ENCODE results near the gene POLR3A. TPM values are rescaled to one million over a fixed set of nuclear protein-coding genes. Genes with fewer than 3 reads are reported as not detected.
A peak's percentile ranks its signal among the peaks of the same experiment; 100 is the strongest.
"Not testable (repeated sequence)": the region's sequence is repeated elsewhere in the genome, so short reads cannot be mapped to it uniquely, and the experiment has no call there.

Gene POLR3A
- total RNA-seq (9.4 TPM), polyA plus RNA-seq (5.6 TPM)
- long read RNA-seq, donor 1, partial matches to known transcripts: 810 of 986 reads
- long read RNA-seq, donor 1, other reads (novel, unspliced or antisense): 176 of 986 reads
- long read RNA-seq, donor 2: 0 reads
- long read RNA-seq, donor 3, full-length matches to known transcripts: 2 of 2 reads
- long read RNA-seq, donor 3, partial matches to known transcripts: 0 of 2 reads
- long read RNA-seq, donor 3, other reads (novel, unspliced or antisense): 0 of 2 reads
- long read RNA-seq, donor 4, full-length matches to known transcripts: 1 of 7,035 reads
- long read RNA-seq, donor 4, partial matches to known transcripts: 5,493 of 7,035 reads
- long read RNA-seq, donor 4, other reads (novel, unspliced or antisense): 1,541 of 7,035 reads
- long read RNA-seq, donor 5, full-length matches to known transcripts: 1 of 1 reads
- long read RNA-seq, donor 5, partial matches to known transcripts: 0 of 1 reads
- long read RNA-seq, donor 5, other reads (novel, unspliced or antisense): 0 of 1 reads
- long read RNA-seq, donor 6, full-length matches to known transcripts: 1 of 4,194 reads
- long read RNA-seq, donor 6, partial matches to known transcripts: 2,949 of 4,194 reads
- long read RNA-seq, donor 6, other reads (novel, unspliced or antisense): 1,244 of 4,194 reads
- long read RNA-seq, donor 7, full-length matches to known transcripts: 1 of 9,951 reads
- long read RNA-seq, donor 7, partial matches to known transcripts: 8,171 of 9,951 reads
- long read RNA-seq, donor 7, other reads (novel, unspliced or antisense): 1,779 of 9,951 reads
- long read RNA-seq, donor 8, partial matches to known transcripts: 632 of 1,812 reads
- long read RNA-seq, donor 8, other reads (novel, unspliced or antisense): 1,180 of 1,812 reads
- long read RNA-seq, donor 9, partial matches to known transcripts: 3,555 of 3,863 reads
- long read RNA-seq, donor 9, other reads (novel, unspliced or antisense): 308 of 3,863 reads
- long read RNA-seq, donor 10: 0 reads

GRCh38 chr10:78029269-78030226 is at the start of gene POLR3A:
TSS of gene POLR3A (minus strand) at chr10:78029515. CDS start at chr10:78029407, 108 bp downstream.
- Histone ChIP-seq H3K36me3 (ENCODE audit: control insufficient read depth in 2 of 2, insufficient read depth in 2 of 2, low read length in 1 of 2) (peaks cover 18 to 22% of the 10 kb centered on the region in 2 donors), H3K27ac (ENCODE audit: low read depth in 1 of 2, low read length in 1 of 2) (peak within 1 kb of the TSS; percentile 83 to 88), H3K9me3 (ENCODE audit: control insufficient read depth in 2 of 2, insufficient read depth in 1 of 2, low read length in 1 of 2) (no peaks in the 10 kb centered on the region), H3K27me3 (ENCODE audit: control insufficient read depth in 2 of 2, insufficient read depth in 1 of 2, low read length in 1 of 2) (no peaks in the 10 kb centered on the region), H3K4me3 (ENCODE audit: low read length in 2 of 2) (peak within 1 kb of the TSS; percentile 88 to 100), H3K4me1 (ENCODE audit: control insufficient read depth in 2 of 2, insufficient read depth in 2 of 2, low read length in 2 of 2) (peaks cover 9 to 11% of the 10 kb centered on the region in 2 donors)
- WGBS: under 1% methylated on average over 35 of the region's 35 CpGs
- DNase-seq (ENCODE audit: low read depth in 6 of 9, low spot score in 9 of 9): peak; percentile 86 to 97 (median 89)

- H3K36me3 ChIP-seq (ENCODE audit: control insufficient read depth in 2 of 2, insufficient read depth in 2 of 2, low read length in 1 of 2): no peaks in the 10 kb centered on the region
- WGBS: 95% methylated on average over 4 of the region's 4 CpGs
- no peak overlapping the region for H3K4me3 ChIP-seq (ENCODE audit: low read length in 2 of 2)
- H3K4me1 ChIP-seq (ENCODE audit: control insufficient read depth in 2 of 2, insufficient read depth in 2 of 2, low read length in 2 of 2): no peaks in the 10 kb centered on the region
- DNase-seq (ENCODE audit: low read depth in 6 of 9, low spot score in 9 of 9): no peak
- H3K27ac ChIP-seq (ENCODE audit: low read depth in 1 of 2, low read length in 1 of 2): no peak overlapping the region
- peaks cover 0 to 5% of the 10 kb centered on the region in 2 donors for H3K9me3 ChIP-seq (ENCODE audit: control insufficient read depth in 2 of 2, insufficient read depth in 1 of 2, low read length in 1 of 2)
- no peaks in the 10 kb centered on the region for H3K27me3 ChIP-seq (ENCODE audit: control insufficient read depth in 2 of 2, insufficient read depth in 1 of 2, low read length in 1 of 2)
These were observed 49.4 kb upstream of the POLR3A start for GRCh38 chr10:78078539-78079330.

GRCh38 chr10:78075806-78076205 is 46.5 kb upstream of the POLR3A start:
- not testable (repeated sequence) for H3K4me1 ChIP-seq (ENCODE audit: control insufficient read depth in 2 of 2, insufficient read depth in 2 of 2, low read length in 2 of 2); H3K9me3 ChIP-seq (ENCODE audit: control insufficient read depth in 2 of 2, insufficient read depth in 1 of 2, low read length in 1 of 2); DNase-seq (ENCODE audit: low read depth in 6 of 9, low spot score in 9 of 9); H3K36me3 ChIP-seq (ENCODE audit: control insufficient read depth in 2 of 2, insufficient read depth in 2 of 2, low read length in 1 of 2); H3K27ac ChIP-seq (ENCODE audit: low read depth in 1 of 2, low read length in 1 of 2); H3K4me3 ChIP-seq (ENCODE audit: low read length in 2 of 2); H3K27me3 ChIP-seq (ENCODE audit: control insufficient read depth in 2 of 2, insufficient read depth in 1 of 2, low read length in 1 of 2)
- whole genome bisulfite sequencing: 95% methylated on average over 26 of the region's 29 CpGs

GRCh38 chr10:78072504-78072903 is 43.2 kb upstream of the POLR3A start:
- Histone ChIP-seq H3K27ac (ENCODE audit: low read depth in 1 of 2, low read length in 1 of 2) (no peak overlapping the region), H3K4me3 (ENCODE audit: low read length in 2 of 2) (no peak overlapping the region), H3K9me3 (ENCODE audit: control insufficient read depth in 2 of 2, insufficient read depth in 1 of 2, low read length in 1 of 2) (peaks cover 0 to 5% of the 10 kb centered on the region in 2 donors), H3K36me3 (ENCODE audit: control insufficient read depth in 2 of 2, insufficient read depth in 2 of 2, low read length in 1 of 2) (no peaks in the 10 kb centered on the region), H3K27me3 (ENCODE audit: control insufficient read depth in 2 of 2, insufficient read depth in 1 of 2, low read length in 1 of 2) (no peaks in the 10 kb centered on the region), H3K4me1 (ENCODE audit: control insufficient read depth in 2 of 2, insufficient read depth in 2 of 2, low read length in 2 of 2) (peaks cover 0 to 5% of the 10 kb centered on the region in 2 donors)
- no peak for DNase-seq (ENCODE audit: low read depth in 6 of 9, low spot score in 9 of 9)

GRCh38 chr10:78071857-78072179 is 42.5 kb upstream of the POLR3A start:
- 94% methylated on average over 4 of the region's 4 CpGs for WGBS
- H3K36me3 ChIP-seq (ENCODE audit: control insufficient read depth in 2 of 2, insufficient read depth in 2 of 2, low read length in 1 of 2): no peaks in the 10 kb centered on the region
- H3K9me3 ChIP-seq (ENCODE audit: control insufficient read depth in 2 of 2, insufficient read depth in 1 of 2, low read length in 1 of 2): peaks cover 0 to 5% of the 10 kb centered on the region in 2 donors
- peaks cover 7 to 12% of the 10 kb centered on the region in 2 donors for H3K4me1 ChIP-seq (ENCODE audit: control insufficient read depth in 2 of 2, insufficient read depth in 2 of 2, low read length in 2 of 2)
- no peak overlapping the region for H3K4me3 ChIP-seq (ENCODE audit: low read length in 2 of 2)
- no peaks in the 10 kb centered on the region for H3K27me3 ChIP-seq (ENCODE audit: control insufficient read depth in 2 of 2, insufficient read depth in 1 of 2, low read length in 1 of 2)
- H3K27ac ChIP-seq (ENCODE audit: low read depth in 1 of 2, low read length in 1 of 2): no peak overlapping the region
- DNase-seq (ENCODE audit: low read depth in 6 of 9, low spot score in 9 of 9): no peak

GRCh38 chr10:78071140-78071856 is 42.0 kb upstream of the POLR3A start:
- WGBS: 90% methylated on average over 4 of the region's 4 CpGs
- H3K27ac ChIP-seq (ENCODE audit: low read depth in 1 of 2, low read length in 1 of 2): no peak overlapping the region
- peaks cover 0 to 5% of the 10 kb centered on the region in 2 donors for H3K9me3 ChIP-seq (ENCODE audit: control insufficient read depth in 2 of 2, insufficient read depth in 1 of 2, low read length in 1 of 2)
- peaks cover 12 to 17% of the 10 kb centered on the region in 2 donors for H3K4me1 ChIP-seq (ENCODE audit: control insufficient read depth in 2 of 2, insufficient read depth in 2 of 2, low read length in 2 of 2)
- no peak for DNase-seq (ENCODE audit: low read depth in 6 of 9, low spot score in 9 of 9)
- no peak overlapping the region for H3K4me3 ChIP-seq (ENCODE audit: low read length in 2 of 2)
- H3K36me3 ChIP-seq (ENCODE audit: control insufficient read depth in 2 of 2, insufficient read depth in 2 of 2, low read length in 1 of 2): no peaks in the 10 kb centered on the region
- no peaks in the 10 kb centered on the region for H3K27me3 ChIP-seq (ENCODE audit: control insufficient read depth in 2 of 2, insufficient read depth in 1 of 2, low read length in 1 of 2)

- Histone ChIP-seq H3K4me1 (ENCODE audit: control insufficient read depth in 2 of 2, insufficient read depth in 2 of 2, low read length in 2 of 2) (peaks cover 17 to 23% of the 10 kb centered on the region in 2 donors), H3K27ac (ENCODE audit: low read depth in 1 of 2, low read length in 1 of 2) (no peak overlapping the region), H3K9me3 (ENCODE audit: control insufficient read depth in 2 of 2, insufficient read depth in 1 of 2, low read length in 1 of 2) (peaks cover 0 to 5% of the 10 kb centered on the region in 2 donors), H3K4me3 (ENCODE audit: low read length in 2 of 2) (no peak overlapping the region), H3K36me3 (ENCODE audit: control insufficient read depth in 2 of 2, insufficient read depth in 2 of 2, low read length in 1 of 2) (no peaks in the 10 kb centered on the region), H3K27me3 (ENCODE audit: control insufficient read depth in 2 of 2, insufficient read depth in 1 of 2, low read length in 1 of 2) (no peaks in the 10 kb centered on the region)
- no peak for DNase-seq (ENCODE audit: low read depth in 6 of 9, low spot score in 9 of 9)
- 98% methylated on average over 5 of the region's 5 CpGs for WGBS
These were observed 41.4 kb upstream of the POLR3A start for GRCh38 chr10:78070726-78071125.

Measured in thymus (tissue), 14 donors.